NCI-H524 (cell line): ENCODE results near the gene RNF149.

Experiments
- DNase-seq, 2 experiments: peaks; one replicate each; lab custom pipeline; 2025; lab: John Stamatoyannopoulos, UW

The RNF149 gene

GRCh38 chr2:101230541-101231001, 77.9 kb downstream of the RNF149 start:
- no peak for DNase-seq
